Neuronal stem cell (in vitro differentiated cells): ENCODE results near the gene ADGRL3.

Source experiments
- DNase-seq: peaks from one replicate; pipeline ENCODE4 v3.0.0-alpha.2; 2013; ENCODE audit warnings: low spot score
- H2AFZ ChIP-seq: one replicate; pipeline ENCODE4 v1.6.1; 2013; ENCODE audit warnings: mild to moderate bottlenecking, low read length, inconsistent platforms
- H2AK5ac ChIP-seq: 2 replicates; pipeline ENCODE4 v1.6.1; 2013; ENCODE audit warnings: low read depth, mild to moderate bottlenecking, inconsistent platforms, low read length, moderate library complexity, mixed read lengths
- H2BK120ac ChIP-seq: 2 replicates; pipeline ENCODE4 v1.6.1; 2013; ENCODE audit warnings: low read depth, mild to moderate bottlenecking, inconsistent platforms, low read length, moderate library complexity, mixed read lengths
- H2BK12ac ChIP-seq: one replicate; pipeline ENCODE4 v1.6.1; 2013; ENCODE audit warnings: low read length, inconsistent platforms
- H2BK15ac ChIP-seq: 2 replicates; pipeline ENCODE4 v1.6.1; 2013; ENCODE audit warnings: mild to moderate bottlenecking, low read length, inconsistent platforms, mixed read lengths
- H2BK5ac ChIP-seq: one replicate; pipeline ENCODE4 v1.6.1; 2013; ENCODE audit warnings: inconsistent platforms, mild to moderate bottlenecking, low read length, moderate library complexity
- H3K14ac ChIP-seq: one replicate; pipeline ENCODE4 v1.6.1; 2013; ENCODE audit warnings: low read length, inconsistent platforms
- H3K18ac ChIP-seq: 2 replicates; pipeline ENCODE4 v1.6.1; 2013; ENCODE audit warnings: low read length, inconsistent platforms
- H3K23ac ChIP-seq: 2 replicates; pipeline ENCODE4 v1.6.1; 2013; ENCODE audit warnings: low read depth, mild to moderate bottlenecking, mixed read lengths, low read length, inconsistent platforms; ENCODE audit not compliant: poor library complexity
- H3K27ac ChIP-seq: replicated peaks from 3 replicates; pipeline ENCODE4 v1.5.1; 2013; ENCODE audit warnings: low read length, inconsistent platforms
- H3K27me3 ChIP-seq, 3 experiments: 2 replicates each; pipeline ENCODE4 v1.6.1; 2013; ENCODE audit warnings: low read length in 3 of 3, mild to moderate bottlenecking in 2 of 3, inconsistent platforms in 1 of 3, low read depth in 1 of 3, mixed read lengths in 1 of 3, moderate library complexity in 1 of 3; ENCODE audit not compliant: control insufficient read depth in 3 of 3, insufficient read depth in 3 of 3
- H3K36me3 ChIP-seq, 2 donors: replicated peaks in 1 of 2; 2 replicates each; pipeline ENCODE4 v1.6.1; 2013; ENCODE audit warnings: low read length in 2 of 2; ENCODE audit not compliant: control insufficient read depth in 2 of 2, insufficient read depth in 2 of 2
- H3K4ac ChIP-seq: 2 replicates; pipeline ENCODE4 v1.6.1; 2013; ENCODE audit warnings: inconsistent platforms, mild to moderate bottlenecking, low read length, moderate library complexity
- H3K4me1 ChIP-seq, 2 donors: 1 replicate in 1 of 2; 2 replicates in 1 of 2; pipeline ENCODE4 v1.6.1; 2013; ENCODE audit warnings: low read length in 2 of 2, low read depth in 1 of 2; ENCODE audit not compliant: control insufficient read depth in 2 of 2, insufficient read depth in 1 of 2
- H3K4me2 ChIP-seq: one replicate; pipeline ENCODE4 v1.6.1; 2013; ENCODE audit warnings: mild to moderate bottlenecking, low read length, inconsistent platforms; ENCODE audit not compliant: insufficient read depth, poor library complexity, severe bottlenecking
- H3K4me3 ChIP-seq, 2 donors: 2 replicates each; pipeline ENCODE4 v1.5.1; 2013; ENCODE audit warnings: low read length in 2 of 2, mild to moderate bottlenecking in 2 of 2, inconsistent platforms in 1 of 2, moderate library complexity in 1 of 2
- H3K79me1 ChIP-seq: one replicate; pipeline ENCODE4 v1.6.1; 2013; ENCODE audit warnings: low read depth, mild to moderate bottlenecking, inconsistent platforms, low read length, moderate library complexity
- H3K9ac ChIP-seq: one replicate; pipeline ENCODE4 v1.6.1; 2013; ENCODE audit warnings: mild to moderate bottlenecking, low read depth, low read length, inconsistent platforms; ENCODE audit not compliant: poor library complexity
- H3K9me3 ChIP-seq, 2 donors: replicated peaks in 1 of 2; 2 replicates each; pipeline versions ENCODE3 to v1.6.1; 2013; ENCODE audit warnings: low read length in 2 of 2, mild to moderate bottlenecking in 2 of 2, inconsistent platforms in 1 of 2, low read depth in 1 of 2, mixed read lengths in 1 of 2, moderate library complexity in 1 of 2; ENCODE audit not compliant: control insufficient read depth in 2 of 2, insufficient read depth in 1 of 2
- H4K8ac ChIP-seq: one replicate; pipeline ENCODE4 v1.6.1; 2013; ENCODE audit warnings: low read depth, mild to moderate bottlenecking, inconsistent platforms, low read length, moderate library complexity
- H4K91ac ChIP-seq: one replicate; pipeline ENCODE4 v1.6.1; 2013; ENCODE audit warnings: low read length, low read depth, mild to moderate bottlenecking, inconsistent platforms; ENCODE audit not compliant: poor library complexity
- WGBS, 2 donors: extraction: QIAGEN DNeasy Blood & Tissue Kit; methylation state at CpG; one replicate each; pipeline ENCODE4 v1.1.7; 2013; ENCODE audit warnings: missing lambda C conversion rate in 2 of 2, mixed read lengths in 1 of 2; ENCODE audit not compliant: insufficient read length in 2 of 2, insufficient replicate concordance in 1 of 2; ENCODE audit errors: extremely low coverage in 2 of 2; 5-methylcytosine and 5-hydroxymethylcytosine counted together

The ADGRL3 gene

DNA sequence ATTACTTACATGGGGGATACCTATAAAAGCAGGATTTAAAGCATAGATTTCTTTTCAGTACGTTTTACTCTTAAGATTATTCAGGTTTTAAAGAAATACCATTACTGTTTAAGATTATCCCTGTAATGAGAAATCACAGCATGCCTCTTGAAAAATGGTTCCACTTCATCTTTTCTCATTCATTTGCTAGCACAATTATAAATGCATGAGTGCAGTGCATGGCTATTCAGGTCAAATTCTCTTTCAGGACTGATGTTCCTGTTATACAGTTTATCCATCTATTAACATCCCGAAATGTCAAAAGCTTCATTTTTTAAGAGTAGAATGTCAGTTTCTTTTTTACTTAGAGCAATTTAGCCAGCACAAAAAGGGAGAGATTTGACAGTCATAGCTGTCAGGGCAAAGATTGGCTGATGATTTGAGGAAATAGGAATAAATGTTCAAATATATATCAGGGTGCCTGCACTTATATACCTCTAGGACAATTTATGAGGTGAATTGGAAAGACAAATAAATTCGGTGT, 135.2 kb downstream of the ADGRL3 start:
- Histone ChIP-seq H2AK5ac (no peak overlapping the region), H3K27ac (no peak overlapping the region), H3K23ac (no peak overlapping the region), H3K79me1 (no peaks in the 10 kb centered on the region), H3K4me2 (no peak overlapping the region), H3K27me3 (no peaks in the 10 kb centered on the region), H3K9ac (no peak overlapping the region), H4K91ac (no peak overlapping the region), H3K9me3 (peaks cover 0 to under 1% of the 10 kb centered on the region in 2 donors), H3K4me3 (no peak overlapping the region), H2BK12ac (no peak overlapping the region), H2BK5ac (no peak overlapping the region), H3K4ac (no peak overlapping the region), H2AFZ (no peak overlapping the region), H3K4me1 (peaks cover 9 to 30% of the 10 kb centered on the region in 2 donors), H2BK15ac (no peak overlapping the region), H3K14ac (no peak overlapping the region), H2BK120ac (no peak overlapping the region), H4K8ac (no peak overlapping the region), H3K18ac (no peak overlapping the region), H3K36me3 (no peaks in the 10 kb centered on the region)
- no CpG with 5 or more reads among the region's 3 CpGs for WGBS, 2 donors
- no peak for DNase-seq

DNA sequence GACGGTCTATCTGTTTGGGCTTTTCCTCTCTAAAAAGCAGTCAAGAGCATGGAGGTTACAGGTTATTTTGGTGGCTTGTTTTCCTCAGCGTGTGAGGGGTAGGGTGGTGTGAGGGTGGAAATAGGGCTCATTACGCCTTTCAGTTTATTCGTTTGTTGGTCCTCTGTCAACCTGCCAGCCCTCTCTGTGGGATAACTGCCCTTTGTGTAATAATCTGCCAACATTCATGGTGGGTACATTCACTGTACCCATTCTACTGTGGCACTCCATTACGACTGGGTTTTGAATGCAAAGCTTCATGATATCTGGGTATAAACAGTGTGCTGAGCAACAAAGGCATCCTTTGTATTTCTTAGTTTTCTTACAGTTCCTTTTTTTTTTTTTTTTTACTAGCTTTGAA, 136.4 kb downstream of the ADGRL3 start:
- Histone ChIP-seq H3K79me1 (no peaks in the 10 kb centered on the region), H2AFZ (no peak overlapping the region), H3K9ac (no peak overlapping the region), H3K4ac (no peak overlapping the region), H2BK5ac (no peak overlapping the region), H3K36me3 (no peaks in the 10 kb centered on the region), H2BK15ac (no peak overlapping the region), H3K4me3 (peak overlapping the region in 1 of 2 donors; percentile 22), H4K8ac (no peak overlapping the region), H3K9me3 (no peaks in the 10 kb centered on the region), H3K4me2 (no peak overlapping the region), H3K27me3 (no peaks in the 10 kb centered on the region), H2BK120ac (no peak overlapping the region), H2AK5ac (no peak overlapping the region), H4K91ac (no peak overlapping the region), H3K27ac (no peak overlapping the region), H3K23ac (no peak overlapping the region), H3K4me1 (peaks cover 9 to 30% of the 10 kb centered on the region in 2 donors), H3K14ac (no peak overlapping the region), H3K18ac (no peak overlapping the region), H2BK12ac (no peak overlapping the region)
- DNase-seq = no peak
- no CpG with 5 or more reads among the region's 5 CpGs for WGBS, 2 donors

DNA sequence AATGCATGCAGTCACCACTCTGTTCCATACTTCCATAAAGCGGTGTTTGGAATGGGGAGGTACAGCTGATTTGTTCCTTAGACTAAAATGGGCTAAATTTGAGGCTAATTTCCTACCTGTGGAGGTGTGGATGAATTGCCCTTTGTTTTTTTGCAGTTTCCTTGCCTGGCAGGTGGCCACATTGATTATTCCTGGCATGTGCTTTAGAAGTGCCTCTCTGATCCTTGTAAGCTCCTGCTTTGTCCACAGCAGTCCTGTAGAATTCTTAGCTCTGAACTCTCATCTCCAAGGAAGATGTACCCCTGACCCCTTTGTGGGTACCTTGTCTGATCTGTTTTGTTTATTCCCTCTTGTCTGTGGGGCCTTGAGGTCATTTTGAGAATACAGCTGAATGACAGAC, 136.8 kb downstream of the ADGRL3 start:
- H2AK5ac ChIP-seq = no peak overlapping the region
- H4K8ac ChIP-seq = no peak overlapping the region
- H3K4me2 ChIP-seq = no peak overlapping the region
- no CpG with 5 or more reads among the region's 1 CpG for WGBS, 2 donors
- H3K4me1 ChIP-seq = peaks cover 9 to 30% of the 10 kb centered on the region in 2 donors
- no peak overlapping the region for H4K91ac ChIP-seq
- no peak overlapping the region for H2BK5ac ChIP-seq
- H2AFZ ChIP-seq = no peak overlapping the region
- no peak overlapping the region for H3K4me3 ChIP-seq
- H3K14ac ChIP-seq = no peak overlapping the region
- no peak overlapping the region for H3K23ac ChIP-seq
- H2BK120ac ChIP-seq = no peak overlapping the region
- no peaks in the 10 kb centered on the region for H3K27me3 ChIP-seq
- no peak overlapping the region for H3K9ac ChIP-seq
- H3K18ac ChIP-seq = no peak overlapping the region
- no peak overlapping the region for H3K27ac ChIP-seq
- no peak overlapping the region for H2BK12ac ChIP-seq
- no peaks in the 10 kb centered on the region for H3K36me3 ChIP-seq
- H2BK15ac ChIP-seq = no peak overlapping the region
- no peak overlapping the region for H3K4ac ChIP-seq
- H3K79me1 ChIP-seq = no peaks in the 10 kb centered on the region
- DNase-seq = peak; percentile 24
- H3K9me3 ChIP-seq = no peaks in the 10 kb centered on the region

DNA sequence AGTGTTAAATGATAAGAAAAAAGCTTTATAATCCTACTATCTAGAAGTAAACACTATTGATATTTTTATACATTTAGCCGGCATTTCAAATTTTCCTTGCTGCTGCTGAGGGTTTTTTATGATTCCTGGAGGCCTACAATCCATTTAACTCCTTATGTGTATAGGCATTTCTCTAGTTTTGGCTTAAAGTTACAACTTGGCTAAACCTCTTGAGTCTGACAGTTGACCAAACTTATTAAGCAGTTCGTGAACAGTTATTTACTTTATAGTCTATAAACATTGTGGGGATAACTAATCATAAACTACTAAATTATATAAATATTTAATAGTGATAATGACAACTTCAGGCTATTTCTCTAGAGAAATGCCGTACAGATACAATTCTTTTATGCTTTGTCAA, 141.9 kb downstream of the ADGRL3 start:
- no CpG with 5 or more reads among the region's 3 CpGs for WGBS, 2 donors

More for the DNA sequence above, 141.9 kb downstream of the ADGRL3 start:
- Histone ChIP-seq H3K36me3 (no peaks in the 10 kb centered on the region), H3K4me1 (peaks cover 6 to 12% of the 10 kb centered on the region in 2 donors), H2AK5ac (no peak overlapping the region), H3K4me3 (no peak overlapping the region), H3K79me1 (no peaks in the 10 kb centered on the region), H3K9me3 (no peaks in the 10 kb centered on the region), H3K9ac (no peak overlapping the region), H3K4ac (no peak overlapping the region), H2BK12ac (no peak overlapping the region), H2BK15ac (no peak overlapping the region), H3K27ac (no peak overlapping the region), H2BK5ac (no peak overlapping the region), H3K14ac (no peak overlapping the region), H3K18ac (no peak overlapping the region), H4K8ac (no peak overlapping the region), H3K4me2 (no peak overlapping the region), H4K91ac (no peak overlapping the region), H3K23ac (no peak overlapping the region), H2BK120ac (no peak overlapping the region), H3K27me3 (no peaks in the 10 kb centered on the region), H2AFZ (no peak overlapping the region)
- DNase-seq = no peak
